Keratinocyte (primary cell): ENCODE results near the gene RDH13. TPM values are rescaled to one million over a fixed set of nuclear protein-coding genes. Genes with fewer than 3 reads are reported as not detected.
"Not testable (repeated sequence)": the region's sequence is repeated elsewhere in the genome, so short reads cannot be mapped to it uniquely, and the experiment has no call there.

ENCODE experiments used
- DNase-seq: peaks from one replicate; pipeline ENCODE4 v3.0.0-alpha.2; 2011; ENCODE audit warnings: low read depth, missing footprints, low spot score
- FAIRE-seq: peaks from 2 replicates; lab custom pipeline; 2011; peaks lifted over from hg19 to GRCh38; lab: Jason Lieb, UNC
- H2AFZ ChIP-seq: 2 replicates; pipeline ENCODE4 v1.6.0; 2012; ENCODE audit warnings: low read length, control low read depth, inconsistent platforms; ENCODE audit not compliant: control insufficient read depth
- H3K27ac ChIP-seq: 2 replicates; pipeline ENCODE4 v1.5.1; 2011; ENCODE audit warnings: low read length; ENCODE audit not compliant: control insufficient read depth, insufficient read depth
- H3K27me3 ChIP-seq: 3 replicates; pipeline ENCODE4 v1.6.0; 2011; ENCODE audit warnings: low read length; ENCODE audit not compliant: control insufficient read depth, insufficient read depth; ENCODE audit errors: extremely low read depth
- H3K36me3 ChIP-seq, 2 experiments: 2 replicates in 1 of 2; 3 replicates in 1 of 2; pipeline ENCODE4 v1.5.1; 2011; ENCODE audit warnings: low read length in 2 of 2, mild to moderate bottlenecking in 1 of 2; ENCODE audit not compliant: control insufficient read depth in 2 of 2, insufficient read depth in 2 of 2; ENCODE audit errors: extremely low read depth in 1 of 2
- H3K4me1 ChIP-seq: 3 replicates; pipeline ENCODE4 v1.5.1; 2011; ENCODE audit warnings: low read length; ENCODE audit not compliant: control insufficient read depth, insufficient read depth; ENCODE audit errors: extremely low read depth
- H3K4me2 ChIP-seq: 3 replicates; pipeline ENCODE4 v1.6.0; 2011; ENCODE audit warnings: low read depth, low read length; ENCODE audit not compliant: control insufficient read depth, insufficient read depth; ENCODE audit errors: extremely low read depth
- H3K4me3 ChIP-seq, 3 experiments: fragments of 200-600 bp in 1 of 3; sonication (generic) in 1 of 3; 2 replicates in 2 of 3; 3 replicates in 1 of 3; pipeline ENCODE4 v1.5.1; 2011 to 2016; ENCODE audit warnings: low read length in 3 of 3, mild to moderate bottlenecking in 3 of 3, control low read depth in 2 of 3, inconsistent platforms in 1 of 3, low read depth in 1 of 3, mixed read lengths in 1 of 3, mixed run types in 1 of 3, moderate library complexity in 1 of 3; ENCODE audit not compliant: control insufficient read depth in 2 of 3, insufficient read depth in 2 of 3; ENCODE audit errors: extremely low read depth in 1 of 3
- H3K79me2 ChIP-seq: 2 replicates; pipeline ENCODE4 v1.6.0; 2012; ENCODE audit warnings: low read length; ENCODE audit not compliant: control insufficient read depth, insufficient read depth
- H3K9ac ChIP-seq: 3 replicates; pipeline ENCODE4 v1.6.0; 2011; ENCODE audit warnings: low read length; ENCODE audit not compliant: control insufficient read depth, insufficient read depth; ENCODE audit errors: extremely low read depth
- H3K9me1 ChIP-seq: 3 replicates; pipeline ENCODE4 v1.6.0; 2011; ENCODE audit warnings: low read length; ENCODE audit not compliant: control insufficient read depth, insufficient read depth; ENCODE audit errors: extremely low read depth
- H3K9me3 ChIP-seq: 2 replicates; pipeline ENCODE4 v1.5.1; 2012; ENCODE audit warnings: low read depth, low read length; ENCODE audit not compliant: control insufficient read depth
- H4K20me1 ChIP-seq: 3 replicates; pipeline ENCODE4 v1.6.0; 2011; ENCODE audit warnings: low read length; ENCODE audit not compliant: control insufficient read depth, insufficient read depth; ENCODE audit errors: extremely low read depth
- EZH2 ChIP-seq: IDR thresholded peaks from one replicate; pipeline ENCODE4 v1.6.1; 2012; ENCODE audit warnings: inconsistent platforms, mild to moderate bottlenecking, low read length, moderate library complexity
- dilution Hi-C: fragments of 300-500 bp; cut with MboI; formaldehyde crosslinking; loops from one replicate; pipeline ENCODE4 v1.7.0; 2020; ENCODE audit warnings: low sequenced_read_pairs; ENCODE audit not compliant: extremely low pct_ligation_motif_present
- polyA plus RNA-seq, 5 experiments: library from polyadenylated mRNA; depleted of rRNA in 3 of 5; stranded (reverse) in 3 of 5; stranded (forward) in 1 of 5; unstranded in 1 of 5; fragments of >200 nt; gene quantifications; 1 replicate in 1 of 5; 2 replicates in 3 of 5; 3 replicates in 1 of 5; pipeline versions ENCODE4 v1.2.1 to v1.2.3, GENCODE V29; 2011 to 2012; ENCODE audit warnings: missing spikeins in 2 of 5, low read depth in 1 of 5, low replicate concordance in 1 of 5
- TF ChIP-seq, protein P1 (sequence below), 3 experiments: IDR thresholded peaks in 1 of 3; conservative IDR thresholded peaks in 1 of 3; optimal IDR thresholded peaks in 1 of 3; 2 replicates in 2 of 3; 3 replicates in 1 of 3; pipeline versions ENCODE3 to v1.5.1; 2011; ENCODE audit warnings: low read length in 3 of 3, mild to moderate bottlenecking in 3 of 3, moderate library complexity in 2 of 3, control low read depth in 1 of 3, inconsistent platforms in 1 of 3; ENCODE audit not compliant: insufficient read depth in 2 of 3; ENCODE audit errors: extremely low read depth in 1 of 3

The RDH13 gene
- polyA plus RNA-seq, 1 donor (not counting 4 experiments of a cell fraction or from before 2014, with no cell fraction given) = 10.6 TPM

DNA sequence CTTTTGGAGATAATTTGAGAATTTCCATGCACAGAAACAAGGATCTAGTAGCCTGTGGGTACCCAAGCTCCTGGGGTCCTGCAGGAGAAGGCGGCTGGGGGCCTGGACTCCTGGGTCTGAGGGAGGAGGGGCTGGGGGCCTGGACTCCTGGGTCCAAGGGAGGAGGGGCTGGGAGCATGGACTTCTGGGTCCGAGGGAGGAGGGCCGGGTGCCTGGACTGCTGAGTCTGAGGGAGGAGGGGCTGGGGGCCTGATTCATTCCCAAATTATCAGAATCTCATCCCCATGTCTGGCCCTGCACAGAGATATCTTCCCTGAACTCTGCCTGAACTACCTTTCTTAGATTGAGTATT is 520 bp upstream of the RDH13 start:
- no peaks in the 10 kb centered on the region for H3K9me3 ChIP-seq
- no peaks in the 10 kb centered on the region for H3K9me1 ChIP-seq
- H3K27me3 ChIP-seq = peaks cover 18% of the 10 kb centered on the region
- H3K36me3 ChIP-seq = peaks cover 0 to 5% of the 10 kb centered on the region in 2 experiments
- DNase-seq (no peak), FAIRE-seq (no peak)
- H3K4me1 ChIP-seq = peaks cover 5% of the 10 kb centered on the region
- H3K27ac ChIP-seq = no peak overlapping the region
- no peaks in the 10 kb centered on the region for H4K20me1 ChIP-seq
- H3K9ac ChIP-seq = no peak overlapping the region
- H3K4me2 ChIP-seq = peak overlapping the region; percentile 41
- TF ChIP-seq, protein P1, sequence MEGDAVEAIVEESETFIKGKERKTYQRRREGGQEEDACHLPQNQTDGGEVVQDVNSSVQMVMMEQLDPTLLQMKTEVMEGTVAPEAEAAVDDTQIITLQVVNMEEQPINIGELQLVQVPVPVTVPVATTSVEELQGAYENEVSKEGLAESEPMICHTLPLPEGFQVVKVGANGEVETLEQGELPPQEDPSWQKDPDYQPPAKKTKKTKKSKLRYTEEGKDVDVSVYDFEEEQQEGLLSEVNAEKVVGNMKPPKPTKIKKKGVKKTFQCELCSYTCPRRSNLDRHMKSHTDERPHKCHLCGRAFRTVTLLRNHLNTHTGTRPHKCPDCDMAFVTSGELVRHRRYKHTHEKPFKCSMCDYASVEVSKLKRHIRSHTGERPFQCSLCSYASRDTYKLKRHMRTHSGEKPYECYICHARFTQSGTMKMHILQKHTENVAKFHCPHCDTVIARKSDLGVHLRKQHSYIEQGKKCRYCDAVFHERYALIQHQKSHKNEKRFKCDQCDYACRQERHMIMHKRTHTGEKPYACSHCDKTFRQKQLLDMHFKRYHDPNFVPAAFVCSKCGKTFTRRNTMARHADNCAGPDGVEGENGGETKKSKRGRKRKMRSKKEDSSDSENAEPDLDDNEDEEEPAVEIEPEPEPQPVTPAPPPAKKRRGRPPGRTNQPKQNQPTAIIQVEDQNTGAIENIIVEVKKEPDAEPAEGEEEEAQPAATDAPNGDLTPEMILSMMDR (optimal IDR thresholded peaks at IDR 0.05 in 1 of 3, IDR thresholded peaks at IDR 0.05 in 1 of 3, conservative IDR thresholded peaks at IDR 0.05 in 1 of 3; ENCODE audit: extremely low read depth in 1 of 3, insufficient read depth in 2 of 3, low read length in 3 of 3) = no peak
- no peak for TF ChIP-seq EZH2
- peaks cover 14% of the 10 kb centered on the region for H3K79me2 ChIP-seq
- peak overlapping the region in 1 of 3 experiments; percentile 59 for H3K4me3 ChIP-seq
- no peak overlapping the region for H2AFZ ChIP-seq
- dilution Hi-C loops = no loop called here

GRCh38 chr19:55060287-55060686 is 2.7 kb downstream of the RDH13 start:
- H3K4me3 ChIP-seq, H3K9me3 ChIP-seq, DNase-seq: not testable (repeated sequence)

More at GRCh38 chr19:55060287-55060686, 2.7 kb downstream of the RDH13 start:
- H3K4me1 ChIP-seq, H2AFZ ChIP-seq, H4K20me1 ChIP-seq, H3K27me3 ChIP-seq, H3K4me2 ChIP-seq, H3K9ac ChIP-seq, FAIRE-seq, dilution Hi-C loops, H3K27ac ChIP-seq, H3K9me1 ChIP-seq: not testable (repeated sequence)
- Histone ChIP-seq H3K79me2 (peaks cover 14% of the 10 kb centered on the region), H3K36me3 (peaks cover 11 to 15% of the 10 kb centered on the region in 2 experiments)
